CD4-positive, alpha-beta T cell (primary cell): ENCODE results near the gene ITSN1. TPM values are rescaled to one million over a fixed set of nuclear protein-coding genes. Genes with fewer than 3 reads are reported as not detected.

Experiments
- ATAC-seq: fragments of 200-7000 bp; cut with Tn5 transposase; one replicate; pipeline ENCODE4 v1.10.0; 2022; ENCODE audit warnings: mild to moderate bottlenecking; ENCODE audit not compliant: poor library complexity
- CTCF ChIA-PET: fragments of 350-600 bp; sonication (Branson Sonifier 250); formaldehyde crosslinking; loops from one replicate; lab custom pipeline; 2021; ENCODE audit warnings: antibody characterized with exemption, inconsistent platforms; lab: Charles Lee
- POLR2A ChIA-PET: fragments of 350-600 bp; sonication (Branson Sonifier 250); formaldehyde crosslinking; loops from one replicate; lab custom pipeline; 2021; ENCODE audit warnings: antibody characterized with exemption, inconsistent platforms; lab: Charles Lee
- DNase-seq, 14 experiments: peaks; one replicate each; pipeline ENCODE4 v3.0.0-alpha.2; 2013 to 2020; ENCODE audit warnings: mixed read lengths in 2 of 14
- H3K27ac ChIP-seq, 2 donors: one replicate each; pipeline versions ENCODE4 v1.5.1 to v1.7.0; 2013; ENCODE audit warnings: low read length in 2 of 2, low read depth in 1 of 2, mild to moderate bottlenecking in 1 of 2
- H3K27me3 ChIP-seq, 2 experiments: 1 replicate in 1 of 2; 2 replicates in 1 of 2; pipeline versions ENCODE4 v1.6.1 to v1.7.0; 2013; ENCODE audit warnings: low read length in 2 of 2, control low read depth in 1 of 2, mild to moderate bottlenecking in 1 of 2, moderate library complexity in 1 of 2; ENCODE audit not compliant: insufficient read depth in 2 of 2, control insufficient read depth in 1 of 2
- H3K36me3 ChIP-seq: one replicate; pipeline ENCODE4 v1.6.1; 2013; ENCODE audit warnings: low read length, control low read depth; ENCODE audit not compliant: insufficient read depth
- H3K4me1 ChIP-seq: one replicate; pipeline ENCODE4 v1.6.1; 2013; ENCODE audit warnings: low read length, control low read depth; ENCODE audit not compliant: insufficient read depth
- H3K4me3 ChIP-seq: one replicate; pipeline ENCODE4 v1.5.1; 2013; ENCODE audit warnings: mild to moderate bottlenecking, low read length, moderate library complexity
- H3K9me3 ChIP-seq, 2 experiments: 1 replicate in 1 of 2; 2 replicates in 1 of 2; pipeline versions ENCODE4 v1.6.1 to v1.7.0; 2013; ENCODE audit warnings: low read length in 2 of 2, mild to moderate bottlenecking in 2 of 2, control low read depth in 1 of 2, moderate library complexity in 1 of 2; ENCODE audit not compliant: control insufficient read depth in 1 of 2, insufficient read depth in 1 of 2
- H3K27ac Mint-ChIP-seq: one replicate; pipeline ENCODE4 v1.8.0; 2020; ENCODE audit warnings: mixed read lengths
- H3K27me3 Mint-ChIP-seq: one replicate; pipeline ENCODE4 v1.8.0; 2021; ENCODE audit warnings: mixed read lengths
- H3K36me3 Mint-ChIP-seq: one replicate; pipeline ENCODE4 v1.8.0; 2021; ENCODE audit warnings: low read depth, mixed read lengths
- H3K4me1 Mint-ChIP-seq: one replicate; pipeline ENCODE4 v1.8.0; 2021; ENCODE audit warnings: low read depth, mixed read lengths
- H3K4me3 Mint-ChIP-seq: one replicate; pipeline ENCODE4 v1.8.0; 2020; ENCODE audit warnings: mild to moderate bottlenecking, mixed read lengths
- H3K9me3 Mint-ChIP-seq: one replicate; pipeline ENCODE4 v1.8.0; 2020; ENCODE audit warnings: mixed read lengths
- intact Hi-C, 2 experiments: fragments of 100-400 bp; cut with DNase I in 1 of 2; cut with micrococcal nuclease in 1 of 2; formaldehyde crosslinking; loops; one replicate each; pipeline versions ENCODE4 v1.15.1 to v1.9.0; 2023 to 2025; cut with DNase I, micrococcal nuclease
- total RNA-seq, 174 experiments: library from RNA in 2 of 174; stranded (reverse) in 2 of 174; gene quantifications; one replicate each; pipeline ENCODE4 v1.2.3 and lab custom pipeline; 2021 to 2026
- TF ChIP-seq, protein P1 (sequence below): fragments of 200-600 bp; IDR thresholded peaks from one replicate; pipeline ENCODE4 v1.8.0; 2022; ENCODE audit warnings: antibody characterized with exemption, mild to moderate bottlenecking

ITSN1 gene
- total RNA-seq, 2 experiments from 2014 or later, result 2.1 to 3.0 TPM

DNA sequence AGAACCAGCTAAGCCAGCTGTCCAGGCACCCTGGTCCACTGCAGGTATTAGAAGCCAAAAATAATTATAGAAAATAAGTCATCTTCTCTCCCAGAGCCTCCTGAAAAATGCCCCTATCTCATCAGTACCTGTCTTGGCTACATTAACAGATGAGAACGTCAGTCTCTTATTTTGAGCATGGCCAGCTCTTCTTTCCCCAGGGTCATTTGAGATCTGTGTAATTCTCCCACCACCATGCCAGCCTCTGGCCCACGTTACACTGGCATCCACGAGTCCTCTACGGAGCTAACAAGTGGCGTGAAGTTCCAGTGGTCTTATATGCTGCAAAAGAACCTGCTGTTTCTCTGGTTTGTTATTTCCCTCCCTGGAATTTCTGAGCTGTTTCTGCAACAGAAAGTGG is 155.3 kb downstream of the ITSN1 start:
- H3K27ac Mint-ChIP-seq, result no peak overlapping the region
- no peak for ATAC-seq
- no peaks in the 10 kb centered on the region for H3K9me3 ChIP-seq
- H3K36me3 ChIP-seq, result no peaks in the 10 kb centered on the region
- POLR2A ChIA-PET, result no interaction called here
- H3K4me3 ChIP-seq, result no peak overlapping the region
- H3K27me3 ChIP-seq, result no peaks in the 10 kb centered on the region
- H3K4me1 Mint-ChIP-seq, result no peaks in the 10 kb centered on the region
- no peak overlapping the region for H3K4me3 Mint-ChIP-seq
- H3K4me1 ChIP-seq, result no peaks in the 10 kb centered on the region
- H3K9me3 Mint-ChIP-seq, result no peaks in the 10 kb centered on the region
- CTCF ChIA-PET, result interaction anchor here (1.4 kb wide), 1 partner anchor 8 kb away, joined by 3 read pairs; no protein-coding TSS in a partner anchor
- H3K36me3 Mint-ChIP-seq, result no peaks in the 10 kb centered on the region
- TF ChIP-seq, protein P1, sequence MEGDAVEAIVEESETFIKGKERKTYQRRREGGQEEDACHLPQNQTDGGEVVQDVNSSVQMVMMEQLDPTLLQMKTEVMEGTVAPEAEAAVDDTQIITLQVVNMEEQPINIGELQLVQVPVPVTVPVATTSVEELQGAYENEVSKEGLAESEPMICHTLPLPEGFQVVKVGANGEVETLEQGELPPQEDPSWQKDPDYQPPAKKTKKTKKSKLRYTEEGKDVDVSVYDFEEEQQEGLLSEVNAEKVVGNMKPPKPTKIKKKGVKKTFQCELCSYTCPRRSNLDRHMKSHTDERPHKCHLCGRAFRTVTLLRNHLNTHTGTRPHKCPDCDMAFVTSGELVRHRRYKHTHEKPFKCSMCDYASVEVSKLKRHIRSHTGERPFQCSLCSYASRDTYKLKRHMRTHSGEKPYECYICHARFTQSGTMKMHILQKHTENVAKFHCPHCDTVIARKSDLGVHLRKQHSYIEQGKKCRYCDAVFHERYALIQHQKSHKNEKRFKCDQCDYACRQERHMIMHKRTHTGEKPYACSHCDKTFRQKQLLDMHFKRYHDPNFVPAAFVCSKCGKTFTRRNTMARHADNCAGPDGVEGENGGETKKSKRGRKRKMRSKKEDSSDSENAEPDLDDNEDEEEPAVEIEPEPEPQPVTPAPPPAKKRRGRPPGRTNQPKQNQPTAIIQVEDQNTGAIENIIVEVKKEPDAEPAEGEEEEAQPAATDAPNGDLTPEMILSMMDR, result no peak
- no peaks in the 10 kb centered on the region for H3K27me3 Mint-ChIP-seq
- intact Hi-C loops, result no loop called here
- DNase-seq, result no peak
- H3K27ac ChIP-seq, result no peak overlapping the region

DNA sequence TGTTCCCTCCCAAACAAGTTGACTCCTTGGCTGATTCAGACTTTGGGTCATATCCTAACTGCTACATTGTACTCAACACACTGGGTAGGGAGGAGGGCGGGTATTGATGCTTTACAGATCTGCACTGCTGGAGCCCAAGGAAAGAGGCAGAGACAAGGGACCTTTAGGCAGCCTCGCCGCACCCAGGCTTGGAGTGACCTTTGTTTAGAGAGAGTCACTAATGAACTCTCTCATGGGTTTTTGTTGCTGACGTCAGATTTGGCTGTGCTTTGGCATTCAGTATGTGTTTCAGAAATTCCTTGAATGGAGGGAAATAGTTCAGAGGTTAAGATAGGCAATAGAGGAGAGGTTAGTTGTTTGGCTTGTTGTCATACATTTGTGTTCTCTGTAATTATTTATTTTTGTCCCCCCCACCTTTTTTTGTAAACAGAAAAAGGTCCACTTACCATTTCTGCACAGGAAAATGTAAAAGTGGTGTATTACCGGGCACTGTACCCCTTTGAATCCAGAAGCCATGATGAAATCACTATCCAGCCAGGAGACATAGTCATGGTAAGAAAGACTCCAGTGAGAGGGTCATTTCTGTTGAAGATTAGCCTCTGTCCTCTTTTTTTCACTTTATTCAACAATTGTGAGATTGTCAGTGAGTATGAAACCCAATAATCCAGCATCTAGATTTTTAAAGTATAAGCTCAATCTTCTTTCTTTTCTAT is 157.2 kb downstream of the ITSN1 start:
- no peak overlapping the region for H3K27ac Mint-ChIP-seq
- H3K9me3 ChIP-seq, result no peaks in the 10 kb centered on the region
- no peak overlapping the region for H3K27ac ChIP-seq
- no peaks in the 10 kb centered on the region for H3K9me3 Mint-ChIP-seq
- no peaks in the 10 kb centered on the region for H3K36me3 Mint-ChIP-seq
- H3K4me1 ChIP-seq, result no peaks in the 10 kb centered on the region
- no peak for ATAC-seq
- no peak for DNase-seq
- TF ChIP-seq, protein P1, result no peak
- no peak overlapping the region for H3K4me3 ChIP-seq
- no peaks in the 10 kb centered on the region for H3K27me3 ChIP-seq
- no peaks in the 10 kb centered on the region for H3K27me3 Mint-ChIP-seq
- H3K4me1 Mint-ChIP-seq, result no peaks in the 10 kb centered on the region
- intact Hi-C loops, result no loop called here
- POLR2A ChIA-PET, result no interaction called here
- no peaks in the 10 kb centered on the region for H3K36me3 ChIP-seq
- CTCF ChIA-PET, result no interaction called here
- H3K4me3 Mint-ChIP-seq, result no peak overlapping the region

DNA sequence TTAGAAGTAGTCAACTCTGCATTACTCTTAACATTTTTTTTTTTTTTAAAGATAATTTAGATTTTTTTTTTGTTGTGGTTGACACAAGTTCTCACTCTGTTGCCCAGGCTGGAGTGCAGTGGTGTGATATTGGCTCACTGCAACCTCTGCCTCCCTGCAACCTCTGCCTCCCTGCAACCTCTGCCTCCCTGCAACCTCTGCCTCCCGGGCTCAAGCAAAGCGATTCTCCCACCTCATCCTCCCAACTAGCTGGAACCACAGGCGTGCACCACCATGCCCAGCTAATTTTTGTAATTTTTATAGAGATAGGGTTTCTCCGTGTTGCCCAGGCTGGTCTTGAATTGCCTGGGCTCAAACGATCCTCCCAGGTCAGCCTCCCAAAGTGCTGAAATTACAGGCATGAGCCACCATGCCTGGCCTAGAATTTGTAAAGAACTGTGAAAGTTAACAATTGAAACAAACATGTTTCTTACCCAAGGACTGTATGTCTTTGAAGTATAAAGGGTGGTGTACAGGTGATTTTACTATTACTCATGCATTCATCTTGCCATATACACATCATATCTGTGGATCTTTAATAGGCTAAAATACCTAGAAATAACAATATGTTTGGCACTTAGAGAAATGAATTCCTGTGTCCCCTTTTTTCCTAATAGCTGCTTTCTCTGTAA is 158.6 kb downstream of the ITSN1 start:
- H3K27ac ChIP-seq, result no peak overlapping the region
- H3K36me3 Mint-ChIP-seq, result no peaks in the 10 kb centered on the region

More for the DNA sequence above, 158.6 kb downstream of the ITSN1 start:
- Histone ChIP-seq H3K27me3 (no peaks in the 10 kb centered on the region), H3K9me3 (no peaks in the 10 kb centered on the region), H3K4me1 (no peaks in the 10 kb centered on the region), H3K4me3 (no peak overlapping the region), H3K36me3 (no peaks in the 10 kb centered on the region)
- H3K9me3 Mint-ChIP-seq, result no peaks in the 10 kb centered on the region
- POLR2A ChIA-PET, result no interaction called here
- CTCF ChIA-PET, result no interaction called here
- intact Hi-C loops, result no loop called here
- H3K4me3 Mint-ChIP-seq, result no peak overlapping the region
- no peaks in the 10 kb centered on the region for H3K27me3 Mint-ChIP-seq
- H3K27ac Mint-ChIP-seq, result no peak overlapping the region
- DNase-seq, result no peak
- TF ChIP-seq, protein P1, result no peak
- H3K4me1 Mint-ChIP-seq, result no peaks in the 10 kb centered on the region
- ATAC-seq, result no peak
